HG02943 (cell line): ENCODE data around the gene CDNF.
"Not testable (repeated sequence)": the region's sequence is repeated elsewhere in the genome, so short reads cannot be mapped to it uniquely, and the experiment has no call there.

Experiments used
- ATAC-seq: cut with Tn5 transposase; IDR thresholded peaks from one replicate; pipeline ENCODE4 v1.9.1; 2021; ENCODE audit warnings: mild to moderate bottlenecking, low read depth, moderate library complexity; ENCODE audit not compliant: unreplicated experiment

CDNF gene

DNA sequence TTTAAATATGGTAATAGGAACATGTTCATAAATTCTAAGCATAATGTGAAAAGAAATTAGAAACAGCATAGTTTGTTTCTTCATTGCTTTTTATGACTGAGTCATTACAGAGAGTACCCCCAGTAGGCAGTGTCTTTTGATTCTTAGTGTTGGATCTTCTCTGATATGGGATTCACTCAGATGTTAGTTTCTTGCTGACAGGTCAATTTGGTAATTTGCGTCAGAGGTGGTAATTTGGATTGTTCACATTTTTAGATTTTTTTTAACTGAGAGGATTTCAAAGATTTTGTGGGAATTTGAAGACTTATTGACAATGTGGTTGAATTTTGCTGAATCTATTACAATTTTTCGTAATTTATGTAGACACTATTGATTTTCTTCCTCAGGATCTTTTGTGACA is 2.3 kb upstream of the CDNF start:
- ATAC-seq: no peak

DNA sequence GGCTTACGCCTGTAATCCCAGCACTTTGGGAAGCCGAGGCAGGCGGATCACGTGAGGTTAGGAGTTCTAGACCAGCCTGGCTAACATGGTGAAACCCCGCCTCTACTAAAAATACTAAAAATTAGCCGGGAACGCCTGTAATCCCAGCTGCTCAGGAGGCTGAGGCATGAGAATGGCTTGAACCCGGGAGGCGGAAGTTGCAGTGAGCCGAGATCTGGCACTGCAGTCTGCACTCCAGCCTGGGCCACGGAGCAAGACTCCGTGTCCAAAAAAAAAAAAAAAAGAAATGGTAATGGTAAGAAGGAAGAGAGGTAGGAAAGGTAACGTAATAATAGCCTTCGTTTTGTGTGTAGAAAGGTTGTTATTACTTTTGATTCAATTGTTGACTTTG is 1.5 kb upstream of the CDNF start:
- ATAC-seq: no peak

DNA sequence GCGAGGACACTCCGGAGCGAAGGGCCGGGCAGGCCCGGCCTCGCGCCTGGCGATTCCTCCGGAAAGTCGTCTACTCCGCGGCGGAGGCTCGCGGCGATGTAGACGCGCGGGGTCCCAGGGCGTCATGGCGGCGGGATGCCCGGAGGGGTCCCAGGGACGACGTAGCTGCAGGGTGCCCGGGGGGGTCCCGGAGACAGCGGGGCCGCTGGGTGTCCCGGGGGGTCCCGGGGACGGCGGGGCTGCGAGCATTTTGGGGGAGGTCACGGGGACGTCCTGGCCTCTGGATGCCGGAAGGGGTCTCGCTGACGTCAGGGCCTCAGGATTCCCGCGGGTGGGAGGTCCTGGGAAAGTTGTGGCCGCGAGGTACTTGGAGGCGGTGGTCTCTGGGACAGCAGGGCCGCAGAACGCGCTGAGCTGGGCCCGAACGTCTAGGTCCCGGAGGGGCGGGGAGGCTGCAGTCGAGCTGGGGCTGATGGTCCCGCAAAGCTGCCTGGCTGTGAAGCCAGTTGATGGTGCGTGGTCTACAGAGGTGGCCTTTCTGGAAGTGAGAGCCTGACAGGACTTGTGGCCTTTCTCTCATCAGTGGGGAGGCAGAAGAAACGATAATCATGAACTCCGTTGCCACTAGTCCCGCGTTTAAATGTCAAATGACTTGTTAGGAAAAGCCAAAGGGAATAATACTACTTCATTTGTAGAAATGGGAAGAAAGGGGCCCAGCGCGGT is 906 bp upstream of the CDNF start:
- peak; percentile 10 for ATAC-seq

- ATAC-seq: no peak
Observed at GRCh38 chr10:14837003-14837756, 657 bp downstream of the CDNF start.

DNA sequence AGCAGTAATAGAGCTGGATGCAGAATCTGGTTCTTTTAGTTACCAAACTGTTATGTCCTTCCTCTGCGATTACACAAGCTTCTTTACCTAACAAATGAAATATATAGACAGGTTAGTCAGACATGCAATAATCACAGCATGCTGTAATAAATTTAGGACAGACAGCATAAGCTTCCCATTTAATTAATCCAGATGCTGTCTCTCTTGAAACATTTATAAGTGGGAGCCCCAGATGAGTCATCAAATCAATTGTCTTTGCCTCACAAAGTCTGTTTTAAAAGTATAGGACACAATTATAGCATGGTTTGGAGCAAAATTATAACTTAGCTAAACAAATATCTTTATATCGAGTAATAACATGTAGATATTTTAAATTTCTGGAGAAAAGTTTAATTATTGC is 1.6 kb downstream of the CDNF start:
- ATAC-seq: no peak

DNA sequence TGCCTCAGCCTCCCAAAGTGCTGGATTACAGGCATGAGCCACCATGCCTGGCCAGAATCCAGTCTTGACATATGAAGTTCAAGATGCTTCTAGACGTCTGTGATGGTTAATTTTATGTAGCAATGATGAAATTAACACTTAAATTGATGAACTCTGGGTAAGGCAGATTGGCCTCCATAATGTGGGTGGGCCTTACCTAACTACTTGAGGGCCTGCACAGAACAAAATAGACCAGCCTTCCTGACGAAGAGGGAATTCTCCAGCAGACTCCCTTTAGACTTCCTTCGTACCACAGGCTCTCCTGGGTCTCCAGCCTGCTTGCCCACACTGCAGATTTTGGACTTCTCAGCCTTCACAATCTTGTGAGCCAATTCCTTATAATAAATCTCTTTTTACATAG is 4.7 kb downstream of the CDNF start:
- no peak for ATAC-seq

DNA sequence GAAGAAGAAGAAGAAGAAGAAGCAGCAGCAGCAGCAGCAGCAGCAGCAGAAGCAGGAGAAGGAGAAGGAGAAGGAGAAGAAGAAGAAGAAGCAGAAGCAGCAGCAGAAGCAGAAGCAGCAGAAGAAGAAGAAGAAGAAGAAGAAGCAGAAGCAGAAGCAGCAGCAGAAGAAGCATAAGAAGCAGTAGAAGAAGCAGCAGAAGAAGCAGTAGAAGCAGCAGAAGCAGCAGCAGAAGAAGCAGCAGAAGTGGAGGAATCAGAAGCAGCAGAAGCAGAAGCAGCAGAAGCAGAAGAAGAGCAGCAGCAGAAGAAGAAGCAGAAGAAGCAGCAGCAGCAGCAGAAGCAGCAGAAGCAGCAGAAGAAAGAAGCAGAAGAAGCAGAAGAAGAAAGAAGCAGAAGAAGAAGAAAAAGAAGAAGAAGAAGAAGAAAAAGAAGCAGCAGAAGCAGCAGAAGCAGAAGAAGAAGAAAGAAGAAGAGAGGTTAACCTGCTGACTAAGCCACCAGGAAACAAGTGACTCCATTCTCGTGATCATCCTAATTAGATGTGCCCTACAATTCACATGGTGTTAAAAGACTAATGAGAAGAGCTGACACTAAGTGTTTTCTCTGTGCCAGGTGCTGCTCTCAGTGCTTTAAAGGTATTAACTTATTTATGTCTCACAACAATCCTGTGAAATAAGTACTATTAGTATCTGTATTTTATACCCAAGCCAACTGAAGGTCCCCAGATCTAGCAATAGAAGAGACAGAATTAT is 11.6 kb downstream of the CDNF start:
- ATAC-seq: no peak

DNA sequence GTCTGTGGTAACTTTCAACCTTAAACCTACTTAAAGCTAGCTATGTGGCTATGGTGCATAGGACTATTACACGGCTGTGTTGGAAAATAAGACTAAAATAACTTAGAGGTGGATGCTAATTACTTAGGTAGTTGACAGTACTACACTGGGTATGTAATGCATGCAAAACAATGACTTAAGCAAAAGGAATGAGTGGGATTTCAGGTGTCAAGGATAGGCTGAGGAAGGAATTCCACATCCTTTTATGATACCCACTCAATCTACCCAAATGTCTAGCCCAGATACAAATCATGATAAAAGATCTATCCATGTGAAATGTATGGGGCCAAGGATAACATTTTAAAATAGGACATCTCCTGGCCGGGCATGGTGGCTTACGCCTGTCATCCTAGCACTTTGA is 13.9 kb downstream of the CDNF start:
- ATAC-seq: no peak

- ATAC-seq: no peak
Observed at GRCh38 chr10:14822879-14823755, 14.7 kb downstream of the CDNF start.

GRCh38 chr10:14821635-14822375 is 16.0 kb downstream of the CDNF start:
- no peak for ATAC-seq

DNA sequence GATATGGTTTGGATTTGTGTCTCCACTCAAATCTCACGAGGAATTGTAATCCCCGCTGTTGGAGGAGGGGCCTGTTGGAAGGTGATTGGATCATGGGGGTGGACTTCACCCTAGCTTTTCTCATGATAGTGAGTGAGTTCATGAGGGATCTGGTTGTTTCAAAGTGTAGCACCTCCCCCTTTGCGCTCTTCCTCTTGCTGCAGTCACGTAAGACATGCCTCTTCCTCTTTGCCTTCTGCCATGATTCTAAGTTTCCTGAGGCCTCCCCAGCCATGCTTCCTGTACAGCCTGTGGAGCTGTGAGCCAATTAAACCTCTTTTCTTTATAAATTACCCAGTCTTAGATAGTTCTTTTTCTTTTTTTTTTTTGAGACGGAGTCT is 17.1 kb downstream of the CDNF start:
- no peak for ATAC-seq

DNA sequence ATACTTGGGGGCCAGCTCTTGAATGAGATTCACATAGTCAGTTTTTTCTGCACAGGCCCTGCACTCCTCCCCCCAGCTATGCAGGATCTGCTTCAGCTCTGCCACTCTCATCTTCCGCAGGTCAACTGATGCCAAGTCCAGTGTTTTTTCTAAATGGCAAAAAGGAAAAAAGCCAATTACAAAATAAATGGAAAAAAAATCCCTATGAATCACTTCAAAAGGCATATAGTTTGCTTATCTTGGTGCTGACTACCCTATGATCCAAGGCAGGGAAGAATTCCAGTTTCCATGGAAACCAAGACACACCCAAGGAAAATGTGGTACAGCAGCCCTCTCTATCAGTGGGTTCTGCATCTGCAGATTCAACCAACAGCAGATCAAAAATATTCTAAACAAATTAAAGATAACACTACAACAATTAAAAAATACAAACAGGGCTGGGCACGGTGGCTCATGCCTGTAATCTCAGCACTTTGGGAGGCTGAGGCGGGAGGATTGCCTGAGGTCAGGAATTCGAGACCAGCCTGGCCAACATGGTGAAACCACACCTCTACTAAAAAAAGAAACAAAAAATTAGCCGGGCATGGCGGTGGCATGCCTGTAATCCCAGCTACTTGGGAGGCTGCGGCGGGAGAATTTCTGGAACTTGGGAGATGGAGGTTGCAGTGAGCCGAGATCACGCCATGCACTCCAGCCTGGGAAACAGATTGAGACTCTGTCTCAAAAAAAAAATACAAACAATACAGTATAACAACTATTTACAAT is 17.6 kb downstream of the CDNF start:
- no peak for ATAC-seq

- ATAC-seq: not testable (repeated sequence)
Observed at GRCh38 chr10:14816717-14817116, 21.1 kb downstream of the CDNF start.

DNA sequence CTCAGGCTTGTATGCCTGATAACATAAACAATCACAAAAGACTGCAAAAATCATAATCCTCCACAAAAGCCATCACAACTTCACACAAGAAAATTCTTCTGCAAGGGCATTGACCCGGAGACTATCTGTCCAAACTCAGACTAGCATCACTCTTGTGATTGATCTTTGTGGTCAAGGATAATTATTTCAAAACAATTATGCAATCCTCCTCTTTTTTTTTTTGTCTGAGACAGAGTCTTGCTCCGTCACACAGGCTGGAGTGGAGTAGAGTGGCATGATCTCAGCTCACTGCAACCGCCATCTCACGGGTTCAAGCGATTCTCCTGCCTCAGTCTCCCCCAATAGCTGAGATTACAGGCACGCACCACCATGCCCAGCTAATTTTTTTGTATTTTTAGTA is 22.2 kb downstream of the CDNF start:
- ATAC-seq: no peak

DNA sequence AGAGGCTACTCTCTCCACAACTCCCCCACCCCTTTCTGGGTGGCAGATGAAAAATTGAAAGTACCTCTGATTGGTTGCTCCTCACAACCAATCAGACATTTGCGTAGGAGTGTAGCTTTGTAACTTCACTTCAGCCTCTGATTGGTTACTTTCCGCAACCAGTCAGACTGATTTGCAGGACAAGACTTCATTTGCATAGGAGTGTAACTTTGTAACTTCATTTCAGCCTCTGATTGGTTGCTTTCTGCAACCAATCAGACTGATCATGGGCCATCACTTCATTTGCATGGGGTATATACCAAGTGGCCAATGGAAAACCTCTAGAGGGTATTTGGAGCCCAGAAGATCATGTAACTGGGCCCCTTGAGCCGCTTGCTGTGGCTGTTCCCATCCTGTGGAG is 25.6 kb downstream of the CDNF start:
- no peak for ATAC-seq

DNA sequence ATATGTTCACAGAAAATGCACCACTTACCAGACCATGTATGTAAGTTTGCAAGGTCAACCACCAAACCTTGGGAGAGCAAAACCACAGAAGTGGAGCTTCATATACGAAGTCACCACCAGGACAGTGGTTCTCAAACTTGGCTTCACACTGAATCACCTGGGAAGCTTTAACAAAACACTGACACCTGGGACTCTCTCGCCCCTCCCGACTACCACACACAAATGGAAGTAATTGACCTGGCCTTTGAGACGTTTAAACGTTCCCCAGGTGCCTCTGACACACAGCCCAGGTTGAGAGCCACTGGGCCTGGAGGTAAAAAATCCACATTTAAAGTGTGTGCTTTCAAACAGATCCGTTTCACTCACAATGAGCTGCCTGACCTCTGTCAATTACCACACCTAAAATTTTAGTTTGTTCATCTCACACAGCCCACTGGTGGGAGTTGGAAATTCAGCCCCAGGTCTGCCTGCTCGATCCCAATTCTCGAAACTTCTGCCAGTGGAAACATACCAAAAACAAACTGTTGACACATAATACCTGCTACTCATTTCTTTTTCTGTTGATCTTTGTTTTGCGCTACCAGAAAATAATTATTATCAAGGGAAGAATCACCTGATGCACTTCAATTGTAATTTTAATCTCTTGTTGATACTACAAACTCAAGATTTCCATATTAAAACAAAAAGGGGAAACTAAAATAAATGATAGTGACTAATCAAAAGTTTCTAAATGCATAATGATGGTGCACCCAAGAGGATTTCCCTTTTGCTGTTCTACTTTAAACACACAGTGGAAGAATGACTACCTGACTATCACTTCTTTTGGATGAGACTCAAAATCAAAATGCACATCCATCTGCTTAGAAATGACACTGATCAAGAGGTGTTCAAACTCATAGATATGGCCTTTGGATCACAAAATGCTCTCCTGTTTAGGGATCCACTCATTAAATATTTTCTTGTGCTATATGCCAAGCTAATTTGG is 26.6 kb downstream of the CDNF start:
- no peak for ATAC-seq

DNA sequence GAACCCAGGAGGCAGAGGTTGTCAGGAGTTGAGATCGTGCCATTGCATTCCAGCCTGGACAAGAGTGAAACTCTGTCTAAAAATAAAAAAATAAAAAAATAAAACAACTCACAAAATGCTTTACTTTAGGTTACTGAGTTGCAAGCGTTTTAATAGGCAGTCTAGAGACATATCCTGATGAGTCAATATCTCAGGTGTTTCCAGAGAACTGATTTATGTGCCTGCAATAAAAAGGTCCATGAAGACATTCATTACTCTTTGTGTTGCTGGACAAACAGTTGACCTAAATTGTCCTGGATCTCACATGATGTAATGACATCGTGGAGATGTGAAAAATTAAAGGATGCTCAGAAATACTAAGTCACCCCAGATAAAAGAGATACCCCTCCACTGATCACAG is 31.5 kb downstream of the CDNF start:
- no peak for ATAC-seq

- no peak for ATAC-seq
Observed at GRCh38 chr10:14803827-14804226, 34.0 kb downstream of the CDNF start.
